SK-N-SH (cell line): Measurements from ENCODE around the gene APP.

Source experiments
- CHD2 ChIP-seq: fragments of 150-350 bp; IDR thresholded peaks from 2 replicates; pipeline ENCODE4 v1.6.1; 2018; ENCODE audit warnings: low read length; ENCODE audit not compliant: partially characterized antibody
- ELF1 ChIP-seq: IDR thresholded peaks from 2 replicates; pipeline ENCODE4 v1.4.0; 2012
- EP300 ChIP-seq, 2 experiments: IDR thresholded peaks; 2 replicates each; pipeline versions ENCODE4 v1.4.0 to v1.6.1; 2012; ENCODE audit warnings: borderline replicate concordance in 1 of 2, low read depth in 1 of 2, low read length in 1 of 2
- FOXM1 ChIP-seq: IDR thresholded peaks from 2 replicates; pipeline ENCODE4 v1.4.0; 2012; ENCODE audit warnings: low read depth, mild to moderate bottlenecking
- NRF1 ChIP-seq: IDR thresholded peaks from 2 replicates; pipeline ENCODE4 v1.6.1; 2012; ENCODE audit warnings: low read depth, mild to moderate bottlenecking, low read length
- RAD21 ChIP-seq: IDR thresholded peaks from 2 replicates; pipeline ENCODE4 v1.6.1; 2012; ENCODE audit warnings: mild to moderate bottlenecking, low read length
- SIN3A ChIP-seq: IDR thresholded peaks from 2 replicates; pipeline ENCODE4 v1.6.1; 2012; ENCODE audit warnings: low read depth, mild to moderate bottlenecking, low read length, moderate library complexity, borderline replicate concordance
- TAF1 ChIP-seq: IDR thresholded peaks from 2 replicates; pipeline ENCODE4 v1.6.1; 2012; ENCODE audit warnings: low read depth, mild to moderate bottlenecking, low read length, moderate library complexity, borderline replicate concordance
- TEAD4 ChIP-seq: IDR thresholded peaks from 2 replicates; pipeline ENCODE4 v1.4.0; 2012; ENCODE audit warnings: mild to moderate bottlenecking, borderline replicate concordance; ENCODE audit not compliant: insufficient read depth
- TF ChIP-seq, protein P1 (sequence below): fragments of 200-600 bp; sonication (generic); IDR thresholded peaks from 2 replicates; pipeline ENCODE4 v1.6.1; 2017; ENCODE audit warnings: antibody characterized with exemption, mild to moderate bottlenecking, moderate library complexity
- TF ChIP-seq, protein P2 (sequence below): fragments of 150-350 bp; IDR thresholded peaks from 2 replicates; pipeline ENCODE4 v1.6.1; 2017; ENCODE audit warnings: antibody characterized with exemption, low read length, low read depth, borderline replicate concordance
- TF ChIP-seq, protein P3 (sequence below): IDR thresholded peaks from 2 replicates; pipeline ENCODE4 v1.4.0; 2012; ENCODE audit warnings: low read depth
- TF ChIP-seq, protein P4 (sequence below): fragments of 150-350 bp; IDR thresholded peaks from 2 replicates; pipeline ENCODE4 v1.6.1; 2016; ENCODE audit warnings: mild to moderate bottlenecking, low read depth, low read length

DNA sequence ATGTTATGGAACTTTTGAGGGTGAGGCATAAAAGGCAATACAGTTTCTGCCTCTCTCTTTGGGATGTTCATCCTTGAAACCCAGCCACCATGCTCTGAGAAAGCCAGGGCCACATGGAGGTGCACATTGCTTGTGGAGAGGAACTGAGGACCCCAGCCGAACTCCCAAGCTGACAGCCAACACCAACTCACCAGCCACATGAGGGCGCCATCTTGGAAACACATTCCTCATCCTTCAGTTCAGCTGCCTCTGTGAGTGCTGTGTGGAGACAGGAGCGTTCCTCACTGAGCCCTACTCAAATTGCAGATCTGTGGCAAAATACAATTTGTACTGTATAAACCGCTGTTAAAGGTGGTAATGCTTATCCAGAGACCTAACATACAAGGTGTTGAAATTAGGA is 298.3 kb downstream of the APP start:
- TF ChIP-seq TAF1 (no peak), CHD2 (no peak), ELF1 (no peak), FOXM1 (no peak), RAD21 (no peak), SIN3A (no peak), TEAD4 (no peak), EP300 (IDR thresholded peaks at IDR 0.05; ENCODE audit: borderline replicate concordance in 1 of 2, low read depth in 1 of 2, low read length in 1 of 2) (no peak), NRF1 (no peak)
- TF ChIP-seq, protein P1, sequence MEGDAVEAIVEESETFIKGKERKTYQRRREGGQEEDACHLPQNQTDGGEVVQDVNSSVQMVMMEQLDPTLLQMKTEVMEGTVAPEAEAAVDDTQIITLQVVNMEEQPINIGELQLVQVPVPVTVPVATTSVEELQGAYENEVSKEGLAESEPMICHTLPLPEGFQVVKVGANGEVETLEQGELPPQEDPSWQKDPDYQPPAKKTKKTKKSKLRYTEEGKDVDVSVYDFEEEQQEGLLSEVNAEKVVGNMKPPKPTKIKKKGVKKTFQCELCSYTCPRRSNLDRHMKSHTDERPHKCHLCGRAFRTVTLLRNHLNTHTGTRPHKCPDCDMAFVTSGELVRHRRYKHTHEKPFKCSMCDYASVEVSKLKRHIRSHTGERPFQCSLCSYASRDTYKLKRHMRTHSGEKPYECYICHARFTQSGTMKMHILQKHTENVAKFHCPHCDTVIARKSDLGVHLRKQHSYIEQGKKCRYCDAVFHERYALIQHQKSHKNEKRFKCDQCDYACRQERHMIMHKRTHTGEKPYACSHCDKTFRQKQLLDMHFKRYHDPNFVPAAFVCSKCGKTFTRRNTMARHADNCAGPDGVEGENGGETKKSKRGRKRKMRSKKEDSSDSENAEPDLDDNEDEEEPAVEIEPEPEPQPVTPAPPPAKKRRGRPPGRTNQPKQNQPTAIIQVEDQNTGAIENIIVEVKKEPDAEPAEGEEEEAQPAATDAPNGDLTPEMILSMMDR: peak; percentile 24; the same call in 1 of the 2 replicates
- TF ChIP-seq, protein P2, sequence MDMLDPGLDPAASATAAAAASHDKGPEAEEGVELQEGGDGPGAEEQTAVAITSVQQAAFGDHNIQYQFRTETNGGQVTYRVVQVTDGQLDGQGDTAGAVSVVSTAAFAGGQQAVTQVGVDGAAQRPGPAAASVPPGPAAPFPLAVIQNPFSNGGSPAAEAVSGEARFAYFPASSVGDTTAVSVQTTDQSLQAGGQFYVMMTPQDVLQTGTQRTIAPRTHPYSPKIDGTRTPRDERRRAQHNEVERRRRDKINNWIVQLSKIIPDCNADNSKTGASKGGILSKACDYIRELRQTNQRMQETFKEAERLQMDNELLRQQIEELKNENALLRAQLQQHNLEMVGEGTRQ: no peak
- TF ChIP-seq, protein P3, sequence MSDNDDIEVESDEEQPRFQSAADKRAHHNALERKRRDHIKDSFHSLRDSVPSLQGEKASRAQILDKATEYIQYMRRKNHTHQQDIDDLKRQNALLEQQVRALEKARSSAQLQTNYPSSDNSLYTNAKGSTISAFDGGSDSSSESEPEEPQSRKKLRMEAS: no peak
- TF ChIP-seq, protein P4, sequence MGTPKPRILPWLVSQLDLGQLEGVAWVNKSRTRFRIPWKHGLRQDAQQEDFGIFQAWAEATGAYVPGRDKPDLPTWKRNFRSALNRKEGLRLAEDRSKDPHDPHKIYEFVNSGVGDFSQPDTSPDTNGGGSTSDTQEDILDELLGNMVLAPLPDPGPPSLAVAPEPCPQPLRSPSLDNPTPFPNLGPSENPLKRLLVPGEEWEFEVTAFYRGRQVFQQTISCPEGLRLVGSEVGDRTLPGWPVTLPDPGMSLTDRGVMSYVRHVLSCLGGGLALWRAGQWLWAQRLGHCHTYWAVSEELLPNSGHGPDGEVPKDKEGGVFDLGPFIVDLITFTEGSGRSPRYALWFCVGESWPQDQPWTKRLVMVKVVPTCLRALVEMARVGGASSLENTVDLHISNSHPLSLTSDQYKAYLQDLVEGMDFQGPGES: no peak
